K562 (cell line): ENCODE data around the gene SLC25A51. TPM values are rescaled to one million over a fixed set of nuclear protein-coding genes. Genes with fewer than 3 reads are reported as not detected.

ENCODE experiments used
- ATAC-seq: fragments of 200-7000 bp; cut with Tn5 transposase; 3 replicates; pipeline ENCODE4 v1.9.1; 2020; ENCODE audit warnings: moderate library complexity
- BruUV-seq: library from RNA; stranded (reverse); fragments of 400-500 nt; replicated peaks from 2 replicates; lab custom pipeline; 2021; lab: Mats Ljungman, UMichigan
- CTCF ChIA-PET: fragments of 300-600 bp; formaldehyde crosslinking; extraction: SDS; loops from one replicate; lab custom pipeline; 2021; ENCODE audit warnings: low intra/inter-chr PET ratio; lab: Yijun Ruan, JAX
- POLR2A ChIA-PET: fragments of 300-600, 350-650 bp; sonication (Branson Sonifier 250); formaldehyde crosslinking; extraction: SDS; loops from one replicate; lab custom pipeline; 2021; ENCODE audit warnings: antibody characterized with exemption, inconsistent platforms; lab: Yijun Ruan, JAX
- DNase-seq, 4 experiments: peaks; one replicate each; pipeline versions ENCODE4 v3.0.0 to v3.0.0-alpha.2; 2011 to 2018; ENCODE audit warnings: low spot score in 3 of 4, mixed read lengths in 3 of 4; ENCODE audit errors: extremely low read depth in 1 of 4
- FAIRE-seq: peaks from 2 replicates; lab custom pipeline; 2011; peaks lifted over from hg19 to GRCh38; lab: Jason Lieb, UNC
- H2AFZ ChIP-seq: 2 replicates; pipeline ENCODE4 v1.6.0; 2011; ENCODE audit warnings: low read depth, low read length, control low read depth, inconsistent platforms
- H3K27ac ChIP-seq: fragments of 200-600 bp; 3 replicates; pipeline ENCODE4 v1.8.0; 2011; ENCODE audit warnings: low read depth, mild to moderate bottlenecking, control low read depth, inconsistent platforms, low read length, moderate library complexity, mixed read lengths; ENCODE audit errors: extremely low read depth
- H3K27me3 ChIP-seq, 2 experiments: fragments of 300-600 bp in 1 of 2; 2 replicates in 1 of 2; 3 replicates in 1 of 2; pipeline versions ENCODE4 v1.6.0 to v1.8.0; 2011; ENCODE audit warnings: inconsistent platforms in 2 of 2, low read length in 2 of 2, mild to moderate bottlenecking in 1 of 2, mixed read lengths in 1 of 2, moderate library complexity in 1 of 2; ENCODE audit not compliant: control insufficient read depth in 2 of 2, insufficient read depth in 2 of 2
- H3K36me3 ChIP-seq: fragments of 300-600 bp; 3 replicates; pipeline ENCODE4 v1.8.0; 2011; ENCODE audit warnings: mild to moderate bottlenecking, low read length, inconsistent platforms; ENCODE audit not compliant: control insufficient read depth, insufficient read depth
- H3K4me1 ChIP-seq, 2 experiments: fragments of 200-600 bp in 1 of 2; replicated peaks in 1 of 2; 2 replicates in 1 of 2; 3 replicates in 1 of 2; pipeline versions ENCODE4 v1.5.1 to v1.8.0; 2011; ENCODE audit warnings: inconsistent platforms in 2 of 2, low read length in 2 of 2, mild to moderate bottlenecking in 1 of 2, mixed read lengths in 1 of 2, moderate library complexity in 1 of 2; ENCODE audit not compliant: control insufficient read depth in 2 of 2, insufficient read depth in 2 of 2
- H3K4me2 ChIP-seq: 2 replicates; pipeline ENCODE4 v1.6.1; 2011; ENCODE audit warnings: low read length, control low read depth, inconsistent platforms, mixed read lengths; ENCODE audit not compliant: insufficient read depth
- H3K4me3 ChIP-seq: fragments of 200-600 bp; sonication (generic), shearing (Covaris generic); 2 replicates; pipeline ENCODE4 v1.5.1; 2016; ENCODE audit warnings: control low read depth, inconsistent platforms
- H3K79me2 ChIP-seq: fragments of 200-600 bp; 3 replicates; pipeline ENCODE4 v1.8.0; 2011; ENCODE audit warnings: low read length, inconsistent platforms; ENCODE audit not compliant: control insufficient read depth, insufficient read depth
- H3K9ac ChIP-seq, 2 experiments: 2 replicates each; pipeline versions ENCODE4 v1.6.0 to v1.6.1; 2011; ENCODE audit warnings: low read depth in 2 of 2, low read length in 2 of 2, control low read depth in 1 of 2, inconsistent platforms in 1 of 2, mild to moderate bottlenecking in 1 of 2, mixed read lengths in 1 of 2; ENCODE audit not compliant: insufficient read depth in 1 of 2
- H3K9me1 ChIP-seq: one replicate; pipeline ENCODE4 v1.6.0; 2011; ENCODE audit warnings: inconsistent platforms, mild to moderate bottlenecking, low read length, moderate library complexity; ENCODE audit not compliant: control insufficient read depth, insufficient read depth
- H3K9me3 ChIP-seq: replicated peaks from 2 replicates; pipeline ENCODE4 v1.5.1; 2011; ENCODE audit warnings: low read depth, low read length, inconsistent platforms; ENCODE audit not compliant: control insufficient read depth, insufficient read depth
- H4K20me1 ChIP-seq: replicated peaks from 2 replicates; pipeline ENCODE4 v1.6.1; 2011; ENCODE audit warnings: low read length, inconsistent platforms, mixed read lengths; ENCODE audit not compliant: control insufficient read depth, insufficient read depth
- CHAMP1 ChIP-seq: fragments of 450-650 bp; IDR thresholded peaks from 2 replicates; pipeline ENCODE4 v1.6.1; 2016; ENCODE audit warnings: mild to moderate bottlenecking
- FOXM1 ChIP-seq, 2 experiments: fragments of 450-650 bp in 1 of 2; sonication (generic) in 1 of 2; formaldehyde crosslinking in 1 of 2; IDR thresholded peaks; 2 replicates each; pipeline versions ENCODE4 v1.6.1 to v1.9.0; 2017 to 2022; ENCODE audit warnings: low read depth in 2 of 2, mild to moderate bottlenecking in 2 of 2, missing genetic modification reagents in 1 of 2, moderate library complexity in 1 of 2
- MCM2 ChIP-seq: fragments of 450-650 bp; IDR thresholded peaks from 2 replicates; pipeline ENCODE4 v1.6.1; 2017; ENCODE audit warnings: low read depth, mild to moderate bottlenecking
- NFXL1 ChIP-seq: fragments of 450-650 bp; formaldehyde crosslinking; IDR thresholded peaks from 2 replicates; pipeline ENCODE4 v1.4.0; 2021; ENCODE audit warnings: mild to moderate bottlenecking
- NR2C2 ChIP-seq, 2 experiments: fragments of 200-800 bp in 1 of 2; sonication (Bioruptor generic) in 1 of 2; sonication (generic) in 1 of 2; formaldehyde crosslinking in 1 of 2; IDR thresholded peaks; 2 replicates each; pipeline versions ENCODE4 v1.6.1 to v1.8.0; 2016 to 2022; ENCODE audit warnings: mild to moderate bottlenecking in 1 of 2, missing compliant biosample characterization in 1 of 2, missing genetic modification characterization in 1 of 2, missing genetic modification reagents in 1 of 2
- PHB ChIP-seq: fragments of 250-450 bp; sonication (Bioruptor Pico); IDR thresholded peaks from 2 replicates; pipeline ENCODE4 v1.5.0; 2021
- RNF219 ChIP-seq: fragments of 250-450 bp; sonication (Bioruptor Pico); IDR thresholded peaks from 2 replicates; pipeline ENCODE4 v1.5.0; 2022; ENCODE audit warnings: mild to moderate bottlenecking
- TAF9B ChIP-seq: fragments of 450-650 bp; IDR thresholded peaks from 2 replicates; pipeline ENCODE4 v1.6.1; 2018; ENCODE audit warnings: mild to moderate bottlenecking; ENCODE audit not compliant: partially characterized antibody
- ZBTB9 ChIP-seq: fragments of 450-650 bp; formaldehyde crosslinking; IDR thresholded peaks from 2 replicates; pipeline ENCODE4 v1.4.0; 2020; ENCODE audit warnings: mild to moderate bottlenecking, moderate library complexity
- WGBS: fragments of 100-300 bp; shearing (Covaris generic); methylation state at CpG from one replicate; pipeline ENCODE4 v1.1.6; 2016; ENCODE audit warnings: low coverage, mixed read lengths; ENCODE audit not compliant: insufficient coverage; ENCODE audit errors: missing lambda C conversion rate; 5-methylcytosine and 5-hydroxymethylcytosine counted together
- in situ Hi-C: fragments of 300-500 bp; cut with MboI; formaldehyde crosslinking; loops from 4 replicates; pipeline ENCODE4 v1.15.0; 2018; ENCODE audit warnings: inconsistent platforms, mixed read lengths
- intact Hi-C: fragments of 100-400 bp; cut with micrococcal nuclease; formaldehyde crosslinking; loops from 2 replicates; pipeline ENCODE4 v1.14.2; 2022
- polyA plus RNA-seq, 8 experiments: library from polyadenylated mRNA; depleted of rRNA in 4 of 8; stranded (reverse) in 5 of 8; unstranded in 3 of 8; fragments of >200 nt; fragmentation: Nextera tagmentation in 2 of 8; fragmentation: Illumina TruSeq in 1 of 8; extraction: Ambion mirVana in 2 of 8; extraction: Trizol in 1 of 8; gene quantifications; 2 replicates each; pipeline versions ENCODE4 v1.2.1 to v1.2.3, GENCODE V29; 2011 to 2014; ENCODE audit warnings: inconsistent platforms in 1 of 8, missing spikeins in 1 of 8
- total RNA-seq, 7 experiments: library from RNA; depleted of rRNA in 6 of 7; stranded (reverse); fragments of >200 nt in 6 of 7; fragmentation: Illumina TruSeq in 2 of 7; extraction: Trizol in 2 of 7; gene quantifications; 2 replicates each; pipeline versions ENCODE4 v1.2.1 to v1.2.3, GENCODE V29; 2011 to 2021; ENCODE audit warnings: low replicate concordance in 1 of 7

SLC25A51 gene
- total and polyA plus RNA-seq, 9 of the 15 experiments (the other 6 are each of a cell fraction or from before 2014, with no cell fraction given) = 9.1 to 40.7 (median 24.5) TPM

GRCh38 chr9:37947471-37947870 is 43.5 kb upstream of the SLC25A51 start (continued):
- TF ChIP-seq ZBTB9 (CRISPR knock-in tag) (no peak), PHB (no peak), CHAMP1 (no peak)

- ATAC-seq (no peak), DNase-seq (no peak), FAIRE-seq (no peak)
- ChIA-PET POLR2A (interaction anchor here (1.0 kb wide), 2 partner anchors 9 to 10 kb away, joined by 3 to 6 read pairs; no protein-coding TSS in a partner anchor), CTCF (no interaction called here)
- Histone ChIP-seq H3K79me2 (no peaks in the 10 kb centered on the region), H3K9me3 (no peaks in the 10 kb centered on the region), H4K20me1 (peaks cover 12% of the 10 kb centered on the region; the same call in 1 of the 2 replicates), H3K9me1 (peaks cover 10% of the 10 kb centered on the region), H3K4me3 (no peak overlapping the region), H3K36me3 (peaks cover 36% of the 10 kb centered on the region; the same call in 2 of the 3 replicates), H3K27me3 (no peaks in the 10 kb centered on the region), H3K4me1 (peaks cover 0 to 11% of the 10 kb centered on the region in 2 experiments; a peak in 1 of 5 replicates), H3K4me2 (no peak overlapping the region), H3K27ac (no peak overlapping the region), H3K9ac (no peak overlapping the region), H2AFZ (no peak overlapping the region)
- no TSS peak for BruUV-seq
- intact Hi-C loops (no loop called here), in situ Hi-C loops (no loop called here)
- WGBS = 80% methylated on average over 7 of the region's 7 CpGs
- TF ChIP-seq RNF219 (CRISPR knock-in tag) (no peak), NFXL1 (CRISPR knock-in tag) (no peak), NR2C2 (CRISPR knock-in tag; IDR thresholded peaks at IDR 0.05) (no peak), NR2C2 (tag; IDR thresholded peaks at IDR 0.05) (no peak), TAF9B (no peak), MCM2 (no peak), FOXM1 (IDR thresholded peaks at IDR 0.05; ENCODE audit: low read depth) (no peak), FOXM1 (CRISPR knock-in tag; IDR thresholded peaks at IDR 0.05; ENCODE audit: low read depth) (no peak)
Observed at GRCh38 chr9:37946971-37947370, 43.0 kb upstream of the SLC25A51 start.
